ENCODE data around the gene ADPGK.

GRCh38 chr15:72766780-72767179 lies 16.8 kb downstream of the ADPGK start:
- TF ChIP-seq, protein P1, sequence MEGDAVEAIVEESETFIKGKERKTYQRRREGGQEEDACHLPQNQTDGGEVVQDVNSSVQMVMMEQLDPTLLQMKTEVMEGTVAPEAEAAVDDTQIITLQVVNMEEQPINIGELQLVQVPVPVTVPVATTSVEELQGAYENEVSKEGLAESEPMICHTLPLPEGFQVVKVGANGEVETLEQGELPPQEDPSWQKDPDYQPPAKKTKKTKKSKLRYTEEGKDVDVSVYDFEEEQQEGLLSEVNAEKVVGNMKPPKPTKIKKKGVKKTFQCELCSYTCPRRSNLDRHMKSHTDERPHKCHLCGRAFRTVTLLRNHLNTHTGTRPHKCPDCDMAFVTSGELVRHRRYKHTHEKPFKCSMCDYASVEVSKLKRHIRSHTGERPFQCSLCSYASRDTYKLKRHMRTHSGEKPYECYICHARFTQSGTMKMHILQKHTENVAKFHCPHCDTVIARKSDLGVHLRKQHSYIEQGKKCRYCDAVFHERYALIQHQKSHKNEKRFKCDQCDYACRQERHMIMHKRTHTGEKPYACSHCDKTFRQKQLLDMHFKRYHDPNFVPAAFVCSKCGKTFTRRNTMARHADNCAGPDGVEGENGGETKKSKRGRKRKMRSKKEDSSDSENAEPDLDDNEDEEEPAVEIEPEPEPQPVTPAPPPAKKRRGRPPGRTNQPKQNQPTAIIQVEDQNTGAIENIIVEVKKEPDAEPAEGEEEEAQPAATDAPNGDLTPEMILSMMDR (IDR thresholded peaks at IDR 0.05), result no peak
- TF ChIP-seq POLR2AphosphoS5 (IDR thresholded peaks at IDR 0.05) (no peak), POLR2A (IDR thresholded peaks at IDR 0.05) (no peak)
